ENCODE results near the gene PLEKHH3. TPM values are rescaled to one million over a fixed set of nuclear protein-coding genes. Genes with fewer than 3 reads are reported as not detected.

The PLEKHH3 gene
- total and polyA plus RNA-seq, 2 of the 4 experiments (the other 2 are of a cell fraction) = 2.9 to 10.5 TPM

DNA sequence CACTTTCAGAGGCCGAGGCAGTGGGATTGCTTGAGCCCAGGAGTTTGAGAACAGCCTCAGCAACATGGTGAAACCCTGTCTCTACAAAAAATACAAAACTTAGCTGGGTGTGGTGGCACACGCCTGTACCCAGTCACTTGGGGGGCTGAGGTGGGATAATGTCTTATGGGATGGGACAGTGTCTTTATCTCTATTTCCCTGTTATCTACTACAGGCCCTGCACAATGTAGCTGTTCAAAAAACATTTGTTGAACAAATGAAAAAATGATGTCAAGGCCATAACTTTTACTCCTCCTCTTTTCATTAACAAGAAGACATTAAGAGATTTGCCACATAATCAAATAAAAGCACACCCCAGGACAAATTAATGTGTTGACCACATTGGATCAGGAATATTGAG is 53.5 kb downstream of the PLEKHH3 start:
- no peaks in the 10 kb centered on the region for H4K20me1 ChIP-seq (ENCODE audit: insufficient read depth, low read length)
- H2BK120ac ChIP-seq (ENCODE audit: low read depth, low read length) = no peak overlapping the region
- H3K4me2 ChIP-seq (ENCODE audit: low read depth, low read length) = no peak overlapping the region
- ATAC-seq (ENCODE audit: low read depth) (no peak), DNase-seq (no peak)
- H3K56ac ChIP-seq (ENCODE audit: extremely low read depth, insufficient read depth, low read length) = no peak overlapping the region
- H2AFZ ChIP-seq (replicated peaks; ENCODE audit: low read length, poor library complexity) = no peak overlapping the region
- H3K79me1 ChIP-seq (ENCODE audit: low read depth in 1 of 2, low read length in 2 of 2) = no peaks in the 10 kb centered on the region
- ChIA-PET CTCF (interaction anchor here (0.7 kb wide), 1 partner anchor 60 kb away, joined by 3 read pairs; no protein-coding TSS in a partner anchor), POLR2A (ENCODE audit: unreplicated experiment) (no interaction called here)
- no peaks in the 10 kb centered on the region for H3K9me3 ChIP-seq (ENCODE audit: control insufficient read depth, insufficient read depth, low read length)
- H3K36me3 ChIP-seq (ENCODE audit: control insufficient read depth, insufficient read depth, low read length) = no peaks in the 10 kb centered on the region
- H3K4me1 ChIP-seq (ENCODE audit: control insufficient read depth, insufficient read depth, low read length) = no peaks in the 10 kb centered on the region
- no peak overlapping the region for H2BK15ac ChIP-seq (ENCODE audit: low read depth, low read length)
- dilution Hi-C loops (cut with HindIII; ENCODE audit: low sequenced_read_pairs, unreplicated experiment) = no loop called here
- H4K5ac ChIP-seq (ENCODE audit: low read depth, low read length) = no peak overlapping the region
- no peaks in the 10 kb centered on the region for H3K9me1 ChIP-seq (ENCODE audit: insufficient read depth, low read length)
- in situ Hi-C loops (cut with MboI; ENCODE audit: low sequenced_read_pairs) = no loop called here
- no peak overlapping the region for H3K18ac ChIP-seq (ENCODE audit: low read depth, low read length)
- no peak overlapping the region for H2BK20ac ChIP-seq (ENCODE audit: low read depth, low read length)
- H2AK5ac ChIP-seq (ENCODE audit: low read depth, low read length) = no peak overlapping the region
- H3K23ac ChIP-seq (ENCODE audit: low read depth, low read length) = no peak overlapping the region
- WGBS, 2 experiments (ENCODE audit: extremely low coverage in 2 of 2, insufficient read length in 1 of 2) = no CpG with 5 or more reads among the region's 2 CpGs
- intact Hi-C loops (cut with micrococcal nuclease) = no loop called here
- TF ChIP-seq MXI1 (IDR thresholded peaks at IDR 0.05; ENCODE audit: borderline replicate concordance, low read depth, low read length) (no peak), BHLHE40 (IDR thresholded peaks at IDR 0.05; ENCODE audit: low read depth, low read length) (no peak), CEBPB (IDR thresholded peaks at IDR 0.05; ENCODE audit: low read depth, low read length) (no peak), RAD21 (IDR thresholded peaks at IDR 0.05; ENCODE audit: low read length) (no peak), MAFK (IDR thresholded peaks at IDR 0.05; ENCODE audit: low read depth, low read length) (no peak), CHD1 (IDR thresholded peaks at IDR 0.05; ENCODE audit: low read depth, low read length) (no peak), RFX5 (IDR thresholded peaks at IDR 0.05; ENCODE audit: low read depth, low read length) (no peak), NFE2L2 (IDR thresholded peaks at IDR 0.05; ENCODE audit: low read depth, low read length) (no peak), FOS (IDR thresholded peaks at IDR 0.05; ENCODE audit: low read depth, low read length) (no peak), MAZ (IDR thresholded peaks at IDR 0.05; ENCODE audit: borderline replicate concordance, low read depth, low read length) (no peak), RCOR1 (IDR thresholded peaks at IDR 0.05; ENCODE audit: insufficient replicate concordance, low read length) (no peak), POLR2A (IDR thresholded peaks at IDR 0.05; ENCODE audit: low read depth, low read length) (no peak), SMC3 (IDR thresholded peaks at IDR 0.05; ENCODE audit: low read depth, low read length) (no peak)
- TF ChIP-seq, protein P1, sequence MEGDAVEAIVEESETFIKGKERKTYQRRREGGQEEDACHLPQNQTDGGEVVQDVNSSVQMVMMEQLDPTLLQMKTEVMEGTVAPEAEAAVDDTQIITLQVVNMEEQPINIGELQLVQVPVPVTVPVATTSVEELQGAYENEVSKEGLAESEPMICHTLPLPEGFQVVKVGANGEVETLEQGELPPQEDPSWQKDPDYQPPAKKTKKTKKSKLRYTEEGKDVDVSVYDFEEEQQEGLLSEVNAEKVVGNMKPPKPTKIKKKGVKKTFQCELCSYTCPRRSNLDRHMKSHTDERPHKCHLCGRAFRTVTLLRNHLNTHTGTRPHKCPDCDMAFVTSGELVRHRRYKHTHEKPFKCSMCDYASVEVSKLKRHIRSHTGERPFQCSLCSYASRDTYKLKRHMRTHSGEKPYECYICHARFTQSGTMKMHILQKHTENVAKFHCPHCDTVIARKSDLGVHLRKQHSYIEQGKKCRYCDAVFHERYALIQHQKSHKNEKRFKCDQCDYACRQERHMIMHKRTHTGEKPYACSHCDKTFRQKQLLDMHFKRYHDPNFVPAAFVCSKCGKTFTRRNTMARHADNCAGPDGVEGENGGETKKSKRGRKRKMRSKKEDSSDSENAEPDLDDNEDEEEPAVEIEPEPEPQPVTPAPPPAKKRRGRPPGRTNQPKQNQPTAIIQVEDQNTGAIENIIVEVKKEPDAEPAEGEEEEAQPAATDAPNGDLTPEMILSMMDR (conservative IDR thresholded peaks at IDR 0.05; ENCODE audit: low read depth, low read length) = no peak
- TF ChIP-seq, protein P2, sequence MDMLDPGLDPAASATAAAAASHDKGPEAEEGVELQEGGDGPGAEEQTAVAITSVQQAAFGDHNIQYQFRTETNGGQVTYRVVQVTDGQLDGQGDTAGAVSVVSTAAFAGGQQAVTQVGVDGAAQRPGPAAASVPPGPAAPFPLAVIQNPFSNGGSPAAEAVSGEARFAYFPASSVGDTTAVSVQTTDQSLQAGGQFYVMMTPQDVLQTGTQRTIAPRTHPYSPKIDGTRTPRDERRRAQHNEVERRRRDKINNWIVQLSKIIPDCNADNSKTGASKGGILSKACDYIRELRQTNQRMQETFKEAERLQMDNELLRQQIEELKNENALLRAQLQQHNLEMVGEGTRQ (IDR thresholded peaks at IDR 0.05; ENCODE audit: low read depth, low read length) = no peak
- TF ChIP-seq, protein P3, sequence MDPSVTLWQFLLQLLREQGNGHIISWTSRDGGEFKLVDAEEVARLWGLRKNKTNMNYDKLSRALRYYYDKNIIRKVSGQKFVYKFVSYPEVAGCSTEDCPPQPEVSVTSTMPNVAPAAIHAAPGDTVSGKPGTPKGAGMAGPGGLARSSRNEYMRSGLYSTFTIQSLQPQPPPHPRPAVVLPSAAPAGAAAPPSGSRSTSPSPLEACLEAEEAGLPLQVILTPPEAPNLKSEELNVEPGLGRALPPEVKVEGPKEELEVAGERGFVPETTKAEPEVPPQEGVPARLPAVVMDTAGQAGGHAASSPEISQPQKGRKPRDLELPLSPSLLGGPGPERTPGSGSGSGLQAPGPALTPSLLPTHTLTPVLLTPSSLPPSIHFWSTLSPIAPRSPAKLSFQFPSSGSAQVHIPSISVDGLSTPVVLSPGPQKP (IDR thresholded peaks at IDR 0.05; ENCODE audit: borderline replicate concordance, low read depth, low read length) = no peak
- no peak overlapping the region for H3K4ac ChIP-seq (ENCODE audit: low read depth, low read length)
- H3K27ac ChIP-seq (ENCODE audit: insufficient read depth, low read length) = no peak overlapping the region
- no peak overlapping the region for H3K14ac ChIP-seq (replicated peaks; ENCODE audit: low read depth, low read length)
- no peak overlapping the region for H4K91ac ChIP-seq (ENCODE audit: insufficient read depth, low read depth, low read length)
- BruUV-seq (replicated peaks) = no TSS peak
- no peak overlapping the region for H4K8ac ChIP-seq (ENCODE audit: low read depth in 2 of 2, low read length in 2 of 2)
- no peak overlapping the region for H2AK9ac ChIP-seq (replicated peaks; ENCODE audit: low read depth, low read length, poor library complexity)
- peaks cover 8% of the 10 kb centered on the region for H3K27me3 ChIP-seq (ENCODE audit: control insufficient read depth, insufficient read depth, low read length)
- no peak overlapping the region for H3K9ac ChIP-seq (ENCODE audit: low read depth, low read length)
- no peak overlapping the region for H3K4me3 ChIP-seq (ENCODE audit: insufficient read depth, low read depth, low read length)
- H2BK5ac ChIP-seq (ENCODE audit: low read depth, low read length, poor library complexity, severe bottlenecking) = no peak overlapping the region
